ENCODE measurements around the gene PRRT1B.

PRRT1B gene

DNA sequence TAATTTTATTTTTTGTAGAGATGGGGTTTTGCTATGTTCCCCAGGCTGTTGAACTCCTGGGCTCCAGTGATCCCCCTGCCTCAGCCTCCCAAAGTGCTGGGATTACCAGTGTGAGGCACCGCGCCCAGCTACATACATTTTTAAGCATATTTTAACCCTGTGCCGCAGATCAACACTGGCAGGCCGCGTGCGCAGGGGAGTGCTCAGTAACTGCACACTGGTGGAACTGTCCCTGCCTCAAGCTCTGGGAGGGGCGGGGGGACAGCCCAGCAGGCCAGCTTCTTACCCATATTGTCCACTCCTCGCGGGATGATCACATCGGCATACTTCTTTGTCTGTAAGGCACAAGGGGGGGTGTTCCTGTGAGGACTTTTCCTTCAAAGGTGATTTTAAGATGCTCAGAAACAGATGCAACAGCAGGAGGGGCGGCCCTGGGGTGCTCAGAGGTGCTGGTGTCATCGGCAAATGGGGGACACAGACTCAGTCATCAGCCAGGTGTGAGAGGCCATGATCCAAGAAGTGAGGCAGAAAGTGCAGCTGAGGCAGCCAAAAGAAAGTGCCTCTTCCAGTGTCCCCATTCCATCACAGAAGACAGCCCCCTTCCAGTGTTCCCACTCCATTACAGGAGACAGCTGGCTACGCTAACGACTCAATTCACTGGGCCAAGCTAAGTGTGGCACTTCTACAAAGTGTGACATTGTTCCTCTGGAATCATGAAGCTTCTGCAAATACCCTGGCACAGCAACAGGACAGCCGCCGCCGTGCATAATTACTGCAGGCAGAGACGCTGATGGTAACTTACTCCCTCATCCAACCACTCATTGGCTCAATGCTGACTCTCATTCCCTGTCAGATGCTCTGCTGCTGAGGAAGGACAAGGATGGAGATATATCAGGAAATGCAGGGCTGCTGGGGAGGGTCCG, 19.4 kb upstream of the PRRT1B start:
- no peak for DNase-seq (ENCODE audit: low spot score)
- no peak overlapping the region for H3K27ac ChIP-seq
- ChIA-PET POLR2A (ENCODE audit: low non-redundant PET) (no interaction called here), CTCF (interaction anchor here (0.7 to 1.0 kb wide), 3 partner anchors 9 to 189 kb away, joined by 3 to 5 read pairs (median 5); no protein-coding TSS in a partner anchor)
- TF ChIP-seq, protein P1, sequence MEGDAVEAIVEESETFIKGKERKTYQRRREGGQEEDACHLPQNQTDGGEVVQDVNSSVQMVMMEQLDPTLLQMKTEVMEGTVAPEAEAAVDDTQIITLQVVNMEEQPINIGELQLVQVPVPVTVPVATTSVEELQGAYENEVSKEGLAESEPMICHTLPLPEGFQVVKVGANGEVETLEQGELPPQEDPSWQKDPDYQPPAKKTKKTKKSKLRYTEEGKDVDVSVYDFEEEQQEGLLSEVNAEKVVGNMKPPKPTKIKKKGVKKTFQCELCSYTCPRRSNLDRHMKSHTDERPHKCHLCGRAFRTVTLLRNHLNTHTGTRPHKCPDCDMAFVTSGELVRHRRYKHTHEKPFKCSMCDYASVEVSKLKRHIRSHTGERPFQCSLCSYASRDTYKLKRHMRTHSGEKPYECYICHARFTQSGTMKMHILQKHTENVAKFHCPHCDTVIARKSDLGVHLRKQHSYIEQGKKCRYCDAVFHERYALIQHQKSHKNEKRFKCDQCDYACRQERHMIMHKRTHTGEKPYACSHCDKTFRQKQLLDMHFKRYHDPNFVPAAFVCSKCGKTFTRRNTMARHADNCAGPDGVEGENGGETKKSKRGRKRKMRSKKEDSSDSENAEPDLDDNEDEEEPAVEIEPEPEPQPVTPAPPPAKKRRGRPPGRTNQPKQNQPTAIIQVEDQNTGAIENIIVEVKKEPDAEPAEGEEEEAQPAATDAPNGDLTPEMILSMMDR (conservative IDR thresholded peaks at IDR 0.05; ENCODE audit: low read depth): no peak

- POLR2A ChIA-PET (ENCODE audit: low non-redundant PET): no interaction called here
- CTCF ChIA-PET: interaction anchor here (0.8 kb wide), 1 partner anchor 63 kb away, joined by 4 read pairs; no protein-coding TSS in a partner anchor
- DNase-seq (ENCODE audit: low spot score): no peak
Measured at GRCh38 chr9:131528186-131528585, 17.1 kb upstream of the PRRT1B start.

DNA sequence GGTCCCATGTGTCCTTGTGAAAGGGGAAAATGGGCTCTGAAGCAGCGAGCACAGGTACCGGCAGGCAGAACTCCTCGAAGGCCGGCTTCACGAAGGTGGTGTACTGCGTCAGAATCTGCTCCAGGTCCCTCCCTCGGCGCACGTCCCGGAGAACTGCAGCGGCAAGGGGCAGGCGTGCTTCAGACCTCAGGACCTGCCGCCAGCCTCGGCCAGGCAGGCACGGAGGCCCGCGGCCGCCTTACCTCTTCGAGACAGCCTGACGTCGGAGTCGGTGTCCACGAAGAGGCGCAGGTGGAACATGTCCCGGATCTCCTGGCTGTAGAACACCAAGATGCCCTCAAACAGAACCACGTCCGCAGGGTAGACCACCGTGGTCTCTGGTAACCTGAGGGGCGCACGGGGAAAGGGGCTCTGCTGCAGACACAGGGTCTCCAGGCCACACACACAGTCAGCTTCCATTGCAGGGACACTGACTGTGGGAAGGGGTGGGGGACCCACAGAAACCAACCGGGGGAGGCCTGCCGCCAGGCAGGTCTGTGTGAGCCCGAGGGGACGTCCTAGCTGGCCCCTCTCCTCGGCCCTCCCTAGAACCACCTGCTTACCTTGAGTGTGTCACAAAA, 16.3 kb upstream of the PRRT1B start:
- DNase-seq (ENCODE audit: low spot score): no peak
- TF ChIP-seq, protein P1 (conservative IDR thresholded peaks at IDR 0.05; ENCODE audit: low read depth): no peak
- ChIA-PET CTCF (no interaction called here), POLR2A (ENCODE audit: low non-redundant PET) (no interaction called here)
- H3K27ac ChIP-seq: peak overlapping the region; percentile 70

More at GRCh38 chr9:131528186-131528585, 17.1 kb upstream of the PRRT1B start:
- peak overlapping the region; percentile 70 for H3K27ac ChIP-seq
- TF ChIP-seq, protein P1 (conservative IDR thresholded peaks at IDR 0.05; ENCODE audit: low read depth): no peak

GRCh38 chr9:131529597-131530545, 15.5 kb upstream of the PRRT1B start:
- TF ChIP-seq, protein P1 (conservative IDR thresholded peaks at IDR 0.05; ENCODE audit: low read depth): no peak
- POLR2A ChIA-PET (ENCODE audit: low non-redundant PET): no interaction called here
- DNase-seq (ENCODE audit: low spot score): no peak
- peak overlapping the region; percentile 70 for H3K27ac ChIP-seq
- CTCF ChIA-PET: no interaction called here

DNA sequence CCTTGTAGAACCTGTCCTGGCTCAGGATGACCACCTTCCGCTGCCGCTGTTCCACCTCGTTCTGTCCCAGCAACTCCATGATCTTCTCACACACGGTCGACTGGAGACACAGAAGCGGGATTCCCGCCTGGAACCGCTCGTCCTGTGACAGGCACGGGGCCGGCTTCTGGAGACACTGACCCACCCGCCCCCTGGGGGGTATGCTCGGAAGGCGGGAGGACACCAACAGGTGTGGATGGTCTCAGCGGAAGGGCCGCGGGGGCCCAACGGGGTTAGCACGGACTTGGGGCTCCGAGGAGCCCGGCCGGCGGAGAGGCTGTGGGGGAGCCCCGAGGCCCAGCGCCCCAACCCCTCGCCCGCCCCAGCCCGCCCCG, 14.8 kb upstream of the PRRT1B start:
- TF ChIP-seq, protein P1 (conservative IDR thresholded peaks at IDR 0.05; ENCODE audit: low read depth): no peak; the same call in 1 of the 2 replicates
- peak; percentile 94 for DNase-seq (ENCODE audit: low spot score)
- POLR2A ChIA-PET (ENCODE audit: low non-redundant PET): no interaction called here
- peak overlapping the region; percentile 70 for H3K27ac ChIP-seq
- CTCF ChIA-PET: no interaction called here
